Smooth muscle cell (in vitro differentiated cells): ENCODE measurements around the gene ZNF304. TPM values are rescaled to one million over a fixed set of nuclear protein-coding genes. Genes with fewer than 3 reads are reported as not detected.

Source experiments
- DNase-seq: peaks from one replicate; lab custom pipeline; 2025; ENCODE audit not compliant: unreplicated experiment; lab: John Stamatoyannopoulos, UW
- H2AFZ ChIP-seq: fragments of 200-600 bp; sonication (generic); 2 replicates; pipeline ENCODE4 v1.6.0; 2016; ENCODE audit warnings: antibody characterized with exemption, low read depth, mild to moderate bottlenecking
- H3F3A ChIP-seq: fragments of 200-600 bp; sonication (generic); 2 replicates; pipeline ENCODE4 v1.6.0; 2017; ENCODE audit warnings: antibody characterized with exemption, low read depth
- H3K27ac ChIP-seq: fragments of 200-600 bp; sonication (generic); 2 replicates; pipeline ENCODE4 v1.5.1; 2016; ENCODE audit warnings: low read depth, mild to moderate bottlenecking
- H3K27me3 ChIP-seq: fragments of 200-600 bp; sonication (generic); 2 replicates; pipeline ENCODE4 v1.6.1; 2016; ENCODE audit warnings: low read depth, mild to moderate bottlenecking
- H3K36me3 ChIP-seq: fragments of 200-600 bp; sonication (generic); 2 replicates; pipeline ENCODE4 v1.5.1; 2016; ENCODE audit warnings: low read depth
- H3K4me1 ChIP-seq: fragments of 200-600 bp; sonication (generic); 2 replicates; pipeline ENCODE4 v1.5.1; 2016; ENCODE audit warnings: low read depth
- H3K4me2 ChIP-seq: fragments of 200-600 bp; sonication (generic); 2 replicates; pipeline ENCODE4 v1.6.0; 2016; ENCODE audit warnings: mild to moderate bottlenecking
- H3K4me3 ChIP-seq: fragments of 200-600 bp; sonication (generic); 2 replicates; pipeline ENCODE4 v1.5.1; 2016; ENCODE audit warnings: mild to moderate bottlenecking
- H3K79me2 ChIP-seq: fragments of 200-600 bp; sonication (generic); 2 replicates; pipeline ENCODE4 v1.6.0; 2016; ENCODE audit warnings: low read depth, mild to moderate bottlenecking
- H3K9ac ChIP-seq: fragments of 200-600 bp; sonication (generic); 2 replicates; pipeline ENCODE4 v1.6.0; 2016; ENCODE audit warnings: low read depth
- H3K9me3 ChIP-seq: fragments of 200-600 bp; sonication (generic); replicated peaks from 2 replicates; pipeline ENCODE4 v1.5.1; 2016; ENCODE audit warnings: low read depth
- H4K20me1 ChIP-seq: fragments of 200-600 bp; sonication (generic); 2 replicates; pipeline ENCODE4 v1.6.0; 2016; ENCODE audit warnings: low read depth
- WGBS: methylation state at CpG from one replicate; pipeline ENCODE4 v1.1.7; 2016; ENCODE audit warnings: low lambda C conversion rate; 5-methylcytosine and 5-hydroxymethylcytosine counted together
- polyA plus RNA-seq: library from polyadenylated mRNA; unstranded; fragments of >200 nt; fragmentation: Nextera tagmentation; extraction: Ambion mirVana; gene quantifications from 2 replicates; pipeline ENCODE4 v1.2.1, GENCODE V29; 2016
- total RNA-seq: library from RNA; depleted of rRNA; stranded (reverse); fragments of >200 nt; gene quantifications from 2 replicates; pipeline ENCODE4 v1.2.3, GENCODE V29; 2014
- TF ChIP-seq, protein P1 (sequence below): fragments of 200-600 bp; sonication (generic); IDR thresholded peaks from 2 replicates; pipeline ENCODE4 v1.5.1; 2017; ENCODE audit warnings: borderline replicate concordance, mild to moderate bottlenecking, antibody characterized with exemption; ENCODE audit not compliant: insufficient read depth, poor library complexity, severe bottlenecking

ZNF304 gene
- total RNA-seq = 6.8 and 9.6 TPM in 2 replicates
- polyA plus RNA-seq = 3.5 and 3.9 TPM in 2 replicates

DNA sequence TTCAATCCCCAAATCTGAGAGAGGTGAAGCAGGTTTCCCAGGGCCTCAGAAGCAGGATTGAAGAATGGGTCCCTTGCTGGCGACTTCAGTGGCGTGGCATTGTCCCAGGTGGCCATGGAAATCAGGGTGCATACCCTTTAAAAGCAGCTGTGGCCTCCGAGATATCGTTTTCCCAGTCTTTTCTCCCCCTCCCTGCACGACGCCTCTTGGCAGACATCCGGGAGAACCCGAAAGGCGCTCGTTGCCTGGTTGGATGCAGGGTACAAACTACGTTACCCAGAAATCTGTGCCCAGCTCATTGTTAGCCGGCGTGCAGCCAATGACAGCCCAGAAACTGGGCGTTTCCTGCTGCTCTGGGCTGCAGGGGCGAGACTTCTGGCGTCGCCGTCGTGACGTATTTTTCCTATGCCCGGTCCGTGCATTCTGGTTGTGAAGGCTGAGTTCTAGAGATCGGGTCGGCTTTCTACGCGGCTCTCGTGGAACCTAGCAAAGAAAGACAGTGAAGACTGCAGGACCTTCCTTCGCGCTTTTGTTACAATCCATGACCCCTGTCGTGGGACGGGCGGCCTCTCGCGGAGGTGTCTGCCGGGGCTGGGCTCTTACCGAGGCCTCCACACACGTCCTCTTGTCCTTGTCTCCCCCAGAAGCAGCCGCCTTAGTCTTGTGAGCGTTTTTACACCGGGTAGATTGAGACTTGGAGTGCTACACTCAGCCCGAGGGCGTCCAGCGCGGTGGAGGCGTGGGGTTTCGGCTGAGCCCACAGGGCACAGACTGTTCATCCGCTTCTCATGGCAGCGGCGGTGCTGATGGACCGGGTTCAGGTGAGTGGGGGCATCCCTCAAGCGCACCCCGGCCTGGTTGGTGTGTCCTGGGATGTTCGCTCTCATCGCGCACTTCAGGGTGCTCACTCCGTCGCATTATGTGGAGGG is at the start of gene ZNF304:
Gene ZNF304 (plus strand): TSS at position 395 of the 929 bp plus-strand sequence. CDS start 394 bp downstream, at position 789.
- no peaks in the 10 kb centered on the region for H3F3A ChIP-seq
- peaks cover 9% of the 10 kb centered on the region for H3K4me1 ChIP-seq
- no peaks in the 10 kb centered on the region for H3K27me3 ChIP-seq
- peaks cover 8% of the 10 kb centered on the region for H3K36me3 ChIP-seq
- DNase-seq = peak; percentile 46
- H3K9me3 ChIP-seq = no peaks in the 10 kb centered on the region
- 1% methylated on average over 57 of the region's 57 CpGs for WGBS
- peak within 1 kb of the TSS; percentile 94 for H3K9ac ChIP-seq
- TF ChIP-seq, protein P1, sequence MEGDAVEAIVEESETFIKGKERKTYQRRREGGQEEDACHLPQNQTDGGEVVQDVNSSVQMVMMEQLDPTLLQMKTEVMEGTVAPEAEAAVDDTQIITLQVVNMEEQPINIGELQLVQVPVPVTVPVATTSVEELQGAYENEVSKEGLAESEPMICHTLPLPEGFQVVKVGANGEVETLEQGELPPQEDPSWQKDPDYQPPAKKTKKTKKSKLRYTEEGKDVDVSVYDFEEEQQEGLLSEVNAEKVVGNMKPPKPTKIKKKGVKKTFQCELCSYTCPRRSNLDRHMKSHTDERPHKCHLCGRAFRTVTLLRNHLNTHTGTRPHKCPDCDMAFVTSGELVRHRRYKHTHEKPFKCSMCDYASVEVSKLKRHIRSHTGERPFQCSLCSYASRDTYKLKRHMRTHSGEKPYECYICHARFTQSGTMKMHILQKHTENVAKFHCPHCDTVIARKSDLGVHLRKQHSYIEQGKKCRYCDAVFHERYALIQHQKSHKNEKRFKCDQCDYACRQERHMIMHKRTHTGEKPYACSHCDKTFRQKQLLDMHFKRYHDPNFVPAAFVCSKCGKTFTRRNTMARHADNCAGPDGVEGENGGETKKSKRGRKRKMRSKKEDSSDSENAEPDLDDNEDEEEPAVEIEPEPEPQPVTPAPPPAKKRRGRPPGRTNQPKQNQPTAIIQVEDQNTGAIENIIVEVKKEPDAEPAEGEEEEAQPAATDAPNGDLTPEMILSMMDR = no peak
- peak within 1 kb of the TSS; percentile 94 for H3K4me2 ChIP-seq
- H3K27ac ChIP-seq = peak within 1 kb of the TSS; percentile 83
- peaks cover 26% of the 10 kb centered on the region for H3K79me2 ChIP-seq
- H2AFZ ChIP-seq = peak within 1 kb of the TSS; percentile 90
- H3K4me3 ChIP-seq = peak within 1 kb of the TSS; percentile 80
- no peaks in the 10 kb centered on the region for H4K20me1 ChIP-seq

DNA sequence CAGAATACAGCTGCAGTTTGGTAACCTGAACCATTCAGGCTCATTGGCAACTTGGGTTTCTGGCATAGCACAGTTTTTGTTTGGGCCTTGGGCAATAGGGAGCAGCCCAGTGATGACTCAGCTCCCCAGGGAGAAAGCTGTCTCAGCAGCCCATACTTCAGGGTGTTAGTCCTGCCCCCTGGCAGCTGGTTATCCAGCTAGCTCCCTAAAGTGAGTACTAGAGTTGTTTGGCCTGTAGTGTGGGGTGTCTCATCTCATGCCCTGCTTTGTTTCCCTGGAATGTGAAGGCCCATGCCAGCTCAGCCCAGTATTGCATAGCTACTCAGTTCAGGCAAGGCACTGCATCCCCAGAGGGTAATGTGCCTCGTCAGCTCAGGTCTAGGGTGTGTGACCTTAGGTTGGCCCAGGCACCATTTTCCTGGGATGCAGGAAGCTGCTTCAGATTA is 49.0 kb upstream of the ZNF304 start:
- 89% methylated on average over 1 of the region's 1 CpG for WGBS
- no peaks in the 10 kb centered on the region for H3K27me3 ChIP-seq
- H2AFZ ChIP-seq = no peak overlapping the region
- peaks cover 10% of the 10 kb centered on the region for H3K36me3 ChIP-seq
- H3K27ac ChIP-seq = peak overlapping the region; percentile 80
- H3K4me3 ChIP-seq = no peak overlapping the region
- no peaks in the 10 kb centered on the region for H3K4me1 ChIP-seq
- peak overlapping the region; percentile 23 for H3K9ac ChIP-seq
- peaks cover 19% of the 10 kb centered on the region for H3F3A ChIP-seq
- peaks cover 67% of the 10 kb centered on the region for H3K79me2 ChIP-seq
- no peak overlapping the region for H3K4me2 ChIP-seq
- H4K20me1 ChIP-seq = peaks cover 70% of the 10 kb centered on the region
- TF ChIP-seq, protein P1 = no peak
- DNase-seq = no peak
- no peaks in the 10 kb centered on the region for H3K9me3 ChIP-seq

DNA sequence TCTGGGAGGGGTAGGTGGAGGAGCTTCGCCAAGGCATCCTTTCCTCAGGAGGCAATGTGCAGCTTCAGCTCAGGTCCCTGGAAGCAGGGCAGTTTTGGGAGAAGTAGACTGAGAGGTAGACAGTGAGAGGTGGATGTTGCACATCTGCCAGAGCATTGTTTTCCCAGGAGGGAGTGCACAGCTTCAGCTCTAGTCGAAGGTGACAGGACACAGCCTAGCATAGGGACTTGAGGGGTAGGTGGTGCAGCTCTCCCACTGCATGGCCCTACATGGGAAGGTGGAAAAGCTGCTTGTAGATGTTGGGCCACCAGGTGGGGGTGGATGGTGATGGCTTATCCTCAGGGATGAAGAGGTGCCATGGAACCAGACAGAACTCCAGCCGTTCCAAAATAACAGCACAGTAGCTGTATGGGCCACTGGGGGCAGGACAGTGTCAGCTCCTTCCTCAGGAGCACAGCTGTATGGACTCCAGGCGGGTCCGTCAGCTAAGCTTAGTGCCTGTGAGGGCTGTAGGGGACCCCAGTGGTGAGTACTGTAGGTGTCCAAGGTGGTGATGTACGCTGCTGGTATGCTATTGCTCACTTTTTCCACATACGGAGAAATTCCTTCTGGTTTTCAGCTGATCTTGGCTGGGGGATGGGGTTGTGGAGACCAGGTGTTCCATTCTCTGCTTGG is 48.2 kb upstream of the ZNF304 start:
- no peaks in the 10 kb centered on the region for H3K4me1 ChIP-seq
- no peaks in the 10 kb centered on the region for H3K9me3 ChIP-seq
- peaks cover 10% of the 10 kb centered on the region for H3K36me3 ChIP-seq
- H3K27me3 ChIP-seq = no peaks in the 10 kb centered on the region
- H3K4me2 ChIP-seq = no peak overlapping the region
- TF ChIP-seq, protein P1 = no peak
- H4K20me1 ChIP-seq = peaks cover 62% of the 10 kb centered on the region
- H3K9ac ChIP-seq = peak overlapping the region; percentile 23
- WGBS = 88% methylated on average over 7 of the region's 7 CpGs
- H3F3A ChIP-seq = peaks cover 19% of the 10 kb centered on the region
- DNase-seq = no peak
- peak overlapping the region; percentile 80 for H3K27ac ChIP-seq
- peaks cover 60% of the 10 kb centered on the region for H3K79me2 ChIP-seq
- H3K4me3 ChIP-seq = no peak overlapping the region
- no peak overlapping the region for H2AFZ ChIP-seq
